ENCODE results near the gene PDE4D.
A peak's percentile ranks its signal among the peaks of the same experiment; 100 is the strongest.

PDE4D gene

GRCh38 chr5:59021837-59022514, 871.5 kb downstream of the PDE4D start:
- Histone ChIP-seq H3K9me3 (ENCODE audit: control insufficient read depth, insufficient read depth, low read length) (no peaks in the 10 kb centered on the region), H3K4me1 (ENCODE audit: insufficient read depth, low read length) (peaks cover 14% of the 10 kb centered on the region), H3K36me3 (ENCODE audit: insufficient read depth, low read length) (no peaks in the 10 kb centered on the region), H3K9ac (ENCODE audit: low read depth, low read length) (no peak overlapping the region)

- no peaks in the 10 kb centered on the region for H3K36me3 ChIP-seq (ENCODE audit: insufficient read depth, low read length)
- peaks cover 14% of the 10 kb centered on the region for H3K4me1 ChIP-seq (ENCODE audit: insufficient read depth, low read length)
- no peaks in the 10 kb centered on the region for H3K9me3 ChIP-seq (ENCODE audit: control insufficient read depth, insufficient read depth, low read length)
- no peak overlapping the region for H3K9ac ChIP-seq (ENCODE audit: low read depth, low read length)
Measured at GRCh38 chr5:59021286-59021673, 872.2 kb downstream of the PDE4D start.

- Histone ChIP-seq H3K9me3 (ENCODE audit: control insufficient read depth, insufficient read depth, low read length) (no peaks in the 10 kb centered on the region), H3K36me3 (ENCODE audit: insufficient read depth, low read length) (no peaks in the 10 kb centered on the region), H3K9ac (ENCODE audit: low read depth, low read length) (no peak overlapping the region), H3K4me1 (ENCODE audit: insufficient read depth, low read length) (peaks cover 14% of the 10 kb centered on the region)
Measured at GRCh38 chr5:59020611-59021285, 872.8 kb downstream of the PDE4D start.

- Histone ChIP-seq H3K9ac (ENCODE audit: low read depth, low read length) (no peak overlapping the region), H3K4me1 (ENCODE audit: insufficient read depth, low read length) (peaks cover 14% of the 10 kb centered on the region), H3K9me3 (ENCODE audit: control insufficient read depth, insufficient read depth, low read length) (no peaks in the 10 kb centered on the region), H3K36me3 (ENCODE audit: insufficient read depth, low read length) (no peaks in the 10 kb centered on the region)
Measured at GRCh38 chr5:59019078-59019477, 874.4 kb downstream of the PDE4D start.

- Histone ChIP-seq H3K4me1 (ENCODE audit: insufficient read depth, low read length) (peaks cover 12% of the 10 kb centered on the region), H3K9ac (ENCODE audit: low read depth, low read length) (no peak overlapping the region), H3K36me3 (ENCODE audit: insufficient read depth, low read length) (no peaks in the 10 kb centered on the region), H3K9me3 (ENCODE audit: control insufficient read depth, insufficient read depth, low read length) (no peaks in the 10 kb centered on the region)
Measured at GRCh38 chr5:59016925-59017324, 876.6 kb downstream of the PDE4D start.

- no peaks in the 10 kb centered on the region for H3K36me3 ChIP-seq (ENCODE audit: insufficient read depth, low read length)
- H3K9ac ChIP-seq (ENCODE audit: low read depth, low read length), result no peak overlapping the region
- peaks cover 9% of the 10 kb centered on the region; the same call in 1 of the 2 replicates for H3K4me1 ChIP-seq (ENCODE audit: insufficient read depth, low read length)
- no peaks in the 10 kb centered on the region for H3K9me3 ChIP-seq (ENCODE audit: control insufficient read depth, insufficient read depth, low read length)
Measured at GRCh38 chr5:59008816-59009473, 884.6 kb downstream of the PDE4D start.

GRCh38 chr5:59007460-59008063, 886.0 kb downstream of the PDE4D start:
- Histone ChIP-seq H3K9me3 (ENCODE audit: control insufficient read depth, insufficient read depth, low read length) (no peaks in the 10 kb centered on the region), H3K36me3 (ENCODE audit: insufficient read depth, low read length) (no peaks in the 10 kb centered on the region), H3K9ac (ENCODE audit: low read depth, low read length) (no peak overlapping the region), H3K4me1 (ENCODE audit: insufficient read depth, low read length) (peaks cover 19% of the 10 kb centered on the region)

GRCh38 chr5:59005934-59006701, 887.4 kb downstream of the PDE4D start:
- Histone ChIP-seq H3K4me1 (ENCODE audit: insufficient read depth, low read length) (peaks cover 29% of the 10 kb centered on the region), H3K9ac (ENCODE audit: low read depth, low read length) (no peak overlapping the region), H3K9me3 (ENCODE audit: control insufficient read depth, insufficient read depth, low read length) (no peaks in the 10 kb centered on the region), H3K36me3 (ENCODE audit: insufficient read depth, low read length) (no peaks in the 10 kb centered on the region)

GRCh38 chr5:59003641-59004040, 889.9 kb downstream of the PDE4D start:
- H3K9me3 ChIP-seq (ENCODE audit: control insufficient read depth, insufficient read depth, low read length), result no peaks in the 10 kb centered on the region
- H3K9ac ChIP-seq (ENCODE audit: low read depth, low read length), result 0 out of 2 replicates have a peak overlapping the region, but pooled peaks have one; percentile 16
- no peaks in the 10 kb centered on the region for H3K36me3 ChIP-seq (ENCODE audit: insufficient read depth, low read length)
- peaks cover 38% of the 10 kb centered on the region for H3K4me1 ChIP-seq (ENCODE audit: insufficient read depth, low read length)

- Histone ChIP-seq H3K9ac (ENCODE audit: low read depth, low read length) (no peak overlapping the region), H3K4me1 (ENCODE audit: insufficient read depth, low read length) (peaks cover 38% of the 10 kb centered on the region), H3K9me3 (ENCODE audit: control insufficient read depth, insufficient read depth, low read length) (no peaks in the 10 kb centered on the region), H3K36me3 (ENCODE audit: insufficient read depth, low read length) (no peaks in the 10 kb centered on the region)
Measured at GRCh38 chr5:59003124-59003523, 890.4 kb downstream of the PDE4D start.

GRCh38 chr5:59002162-59002825, 891.2 kb downstream of the PDE4D start:
- peaks cover 38% of the 10 kb centered on the region for H3K4me1 ChIP-seq (ENCODE audit: insufficient read depth, low read length)
- no peak overlapping the region for H3K9ac ChIP-seq (ENCODE audit: low read depth, low read length)
- no peaks in the 10 kb centered on the region for H3K9me3 ChIP-seq (ENCODE audit: control insufficient read depth, insufficient read depth, low read length)
- H3K36me3 ChIP-seq (ENCODE audit: insufficient read depth, low read length), result no peaks in the 10 kb centered on the region

- peaks cover 38% of the 10 kb centered on the region for H3K4me1 ChIP-seq (ENCODE audit: insufficient read depth, low read length)
- H3K9me3 ChIP-seq (ENCODE audit: control insufficient read depth, insufficient read depth, low read length), result no peaks in the 10 kb centered on the region
- no peaks in the 10 kb centered on the region for H3K36me3 ChIP-seq (ENCODE audit: insufficient read depth, low read length)
- no peak overlapping the region for H3K9ac ChIP-seq (ENCODE audit: low read depth, low read length)
Measured at GRCh38 chr5:59001716-59002115, 891.8 kb downstream of the PDE4D start.

- Histone ChIP-seq H3K9me3 (ENCODE audit: control insufficient read depth, insufficient read depth, low read length) (no peaks in the 10 kb centered on the region), H3K36me3 (ENCODE audit: insufficient read depth, low read length) (no peaks in the 10 kb centered on the region), H3K4me1 (ENCODE audit: insufficient read depth, low read length) (peaks cover 38% of the 10 kb centered on the region), H3K9ac (ENCODE audit: low read depth, low read length) (no peak overlapping the region)
Measured at GRCh38 chr5:59001154-59001553, 892.4 kb downstream of the PDE4D start.

Data from ES-I3 (cell line).